Activated CD8-positive, alpha-beta memory T cell treated with anti-CD3 and anti-CD28 coated beads for 48 hours (primary cell): ENCODE measurements around the gene PARS2.
A peak's percentile ranks its signal among the peaks of the same experiment; 100 is the strongest.

Experiments
- DNase-seq, 3 experiments: peaks; one replicate each; pipeline ENCODE4 v3.0.0-alpha.2; 2020; ENCODE audit warnings: low read depth in 2 of 3, low spot score in 2 of 3

Gene PARS2

GRCh38 chr1:54742282-54742681 is 22.0 kb downstream of the PARS2 start:
- DNase-seq, result no peak

- no peak for DNase-seq
Measured at GRCh38 chr1:54741531-54741930, 22.8 kb downstream of the PARS2 start.

DNA sequence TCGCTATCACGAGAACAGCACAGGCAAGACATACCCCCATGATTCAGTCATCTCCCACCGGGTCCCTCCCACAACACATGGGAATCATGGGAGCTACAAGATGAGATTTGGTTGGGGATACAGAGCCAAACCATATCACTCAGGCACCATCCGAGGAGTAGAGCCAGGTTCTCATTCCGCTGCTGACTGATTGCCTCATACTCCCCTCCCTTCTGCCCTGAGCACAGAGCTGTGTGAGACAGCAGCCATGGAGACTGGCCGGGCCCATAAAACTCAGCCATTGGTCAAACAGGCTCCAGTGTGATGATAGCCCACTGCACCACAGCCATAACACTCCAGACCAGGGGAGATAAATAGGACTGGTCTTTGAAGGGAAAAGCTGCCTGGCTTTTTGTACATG is 26.1 kb downstream of the PARS2 start:
- no peak for DNase-seq

DNA sequence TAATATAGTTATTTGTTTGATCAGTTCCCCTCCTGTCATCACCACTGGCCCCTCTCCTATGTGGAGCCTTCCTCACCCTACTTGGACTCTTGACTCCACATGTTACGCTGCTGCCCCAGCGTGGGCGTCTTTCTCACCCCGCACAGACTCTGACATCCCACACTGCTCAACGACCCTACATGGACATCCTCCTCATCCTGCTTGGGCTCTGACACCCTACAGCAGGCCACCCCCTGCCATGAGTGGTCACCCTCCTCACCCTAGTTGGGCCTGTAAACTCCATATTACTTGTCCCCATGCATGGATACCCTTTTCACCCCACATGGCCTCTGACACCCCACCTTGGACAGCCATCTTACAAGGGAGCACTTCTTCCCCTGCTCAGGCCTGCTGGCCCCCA is 27.6 kb downstream of the PARS2 start:
- no peak for DNase-seq

GRCh38 chr1:54728027-54728426 is 36.3 kb downstream of the PARS2 start:
- DNase-seq, result no peak

DNA sequence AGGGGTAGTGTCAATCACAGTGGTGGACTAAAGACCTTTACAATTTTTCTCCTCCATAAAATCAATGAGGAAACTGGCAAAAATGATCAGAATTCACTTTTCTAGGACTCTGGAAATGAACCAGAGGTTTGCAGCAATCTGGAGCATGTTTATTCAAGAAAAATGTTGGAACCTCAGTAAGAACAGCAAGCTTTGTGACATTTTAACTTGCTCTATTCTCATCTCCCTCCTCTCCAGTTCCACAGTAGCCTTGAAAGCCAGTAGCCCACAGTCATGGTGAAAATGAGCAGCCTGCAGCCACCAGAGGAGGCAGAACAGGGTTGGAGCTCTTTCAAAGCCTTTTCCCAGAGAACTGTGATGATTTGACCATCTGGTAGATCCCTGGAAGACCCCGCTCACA is 39.6 kb downstream of the PARS2 start:
- no peak for DNase-seq

- no peak for DNase-seq
Measured at GRCh38 chr1:54723985-54724384, 40.3 kb downstream of the PARS2 start.

GRCh38 chr1:54721719-54722118 is 42.6 kb downstream of the PARS2 start:
- no peak for DNase-seq

- DNase-seq, result no peak
Measured at GRCh38 chr1:54716299-54717047, 47.9 kb downstream of the PARS2 start.

GRCh38 chr1:54715493-54716298 is 48.6 kb downstream of the PARS2 start, which contains the start of gene TTC4:
Gene TTC4 (plus strand): TSS chr1:54715861. CDS start chr1:54715909, 48 bp downstream.
- DNase-seq, result peak; percentile 72 to 76 (median 74)

- no peak for DNase-seq
Measured at GRCh38 chr1:54714881-54715492, 49.3 kb downstream of the PARS2 start.

GRCh38 chr1:54711536-54711935 is 52.8 kb downstream of the PARS2 start:
- no peak for DNase-seq

GRCh38 chr1:54710841-54711240 is 53.5 kb downstream of the PARS2 start:
- DNase-seq, result no peak

GRCh38 chr1:54710434-54710833 is 53.9 kb downstream of the PARS2 start:
- DNase-seq, result no peak

DNA sequence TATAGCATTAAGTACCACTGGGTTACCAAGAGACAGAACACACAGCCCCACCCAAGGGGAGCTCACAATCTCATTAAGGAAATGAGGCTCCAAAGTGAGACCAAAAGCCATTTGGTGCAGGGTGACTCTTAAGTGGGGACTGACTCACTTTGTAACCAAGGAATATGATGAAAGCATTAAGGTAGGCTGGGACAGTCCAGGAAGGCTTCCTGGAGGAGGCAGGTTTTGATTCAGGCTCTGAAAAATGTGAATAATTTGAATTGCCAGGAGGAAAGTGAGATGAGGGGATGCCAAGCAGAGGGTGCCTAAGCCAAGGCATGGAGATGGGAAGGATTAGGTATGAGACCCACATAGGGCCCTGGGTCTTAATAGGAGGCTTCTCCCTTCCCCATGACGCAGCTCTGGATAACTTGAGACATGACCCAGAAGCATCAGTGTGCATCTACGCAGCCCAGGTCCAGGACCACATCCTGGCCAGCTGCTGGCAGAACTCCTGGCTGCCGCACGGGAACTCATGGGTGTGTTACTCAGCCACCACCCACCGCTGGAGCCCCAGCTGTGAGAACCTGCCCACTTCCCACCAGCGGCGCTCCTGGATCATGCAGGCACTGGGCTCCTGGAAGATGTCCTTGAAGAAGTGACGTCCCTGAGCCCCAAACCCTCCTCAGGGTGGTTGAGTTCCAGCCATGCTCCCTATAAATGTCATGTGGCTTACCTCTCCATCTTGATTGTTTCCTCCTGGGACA is 54.6 kb downstream of the PARS2 start:
- no peak for DNase-seq

- DNase-seq, result no peak
Measured at GRCh38 chr1:54708385-54708784, 55.9 kb downstream of the PARS2 start.
